SHP77 treated with DMSO at 0.1 percent for 48 hours (cell line): ENCODE data around the gene KCNA4.
A peak's percentile ranks its signal among the peaks of the same experiment; 100 is the strongest.
"Not testable (repeated sequence)": the region's sequence is repeated elsewhere in the genome, so short reads cannot be mapped to it uniquely, and the experiment has no call there.

Experiments used
- DNase-seq: peaks from one replicate; lab custom pipeline; 2025; lab: John Stamatoyannopoulos, UW

The KCNA4 gene

GRCh38 chr11:30016588-30017363 is at the start of gene KCNA4:
TSS of gene KCNA4 (minus strand) at chr11:30017030. CDS start at chr11:30012678, 4,352 bp downstream.
- DNase-seq = no peak

GRCh38 chr11:30062103-30062502 is 45.3 kb upstream of the KCNA4 start:
- DNase-seq = no peak

GRCh38 chr11:30059172-30059815 is 42.5 kb upstream of the KCNA4 start:
- no peak for DNase-seq

DNA sequence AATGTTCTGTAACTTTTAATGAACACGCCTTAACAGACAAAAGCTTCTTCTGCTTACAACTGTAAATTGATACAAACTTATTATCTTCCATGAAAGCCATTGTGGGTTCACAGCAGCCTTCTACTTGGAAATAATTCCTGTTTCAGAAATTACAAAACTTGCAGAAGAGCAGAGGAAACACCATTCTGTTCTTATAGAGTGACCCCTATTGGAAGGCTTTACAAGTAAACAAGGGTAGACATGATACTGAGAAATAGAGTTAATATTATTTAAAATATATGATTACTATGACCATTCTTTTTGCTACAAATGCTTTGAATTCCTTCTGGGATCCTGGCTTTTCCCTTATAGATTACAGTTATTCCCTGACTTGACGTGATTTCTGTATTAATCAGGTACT is 32.4 kb upstream of the KCNA4 start:
- no peak for DNase-seq

GRCh38 chr11:30046578-30046945 is 29.7 kb upstream of the KCNA4 start:
- DNase-seq = no peak

DNA sequence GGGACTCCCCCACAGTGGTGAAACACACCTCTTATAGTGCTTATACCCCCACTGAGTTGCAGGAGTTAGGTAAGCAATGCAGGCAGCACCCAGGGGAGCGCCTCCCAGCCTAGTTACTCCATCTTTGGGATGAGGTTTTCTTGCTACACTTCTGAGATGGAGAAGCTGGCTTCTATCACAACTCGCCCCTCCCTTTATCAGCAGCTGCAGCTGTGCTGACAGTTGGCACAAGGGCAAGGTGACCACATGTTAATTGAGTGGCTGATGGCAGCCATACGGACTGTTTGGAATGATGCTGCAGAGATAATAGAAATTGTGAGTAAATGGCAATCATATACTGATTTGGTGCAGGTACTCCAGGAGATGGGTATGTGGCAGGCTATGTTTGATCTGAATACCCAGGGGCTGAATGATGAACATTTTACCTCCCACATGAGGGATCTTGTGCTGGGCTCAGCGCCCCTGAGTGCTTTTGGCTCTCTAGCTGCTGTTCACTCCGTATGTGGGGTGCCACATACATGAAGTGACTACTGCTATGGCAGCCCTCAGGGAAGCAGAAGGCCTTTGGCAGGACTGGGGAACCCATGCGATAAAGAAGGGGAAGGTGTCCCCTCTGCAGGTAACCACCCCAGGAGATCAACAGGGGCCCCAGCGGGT is 29.2 kb upstream of the KCNA4 start:
- no peak for DNase-seq

- DNase-seq = no peak
These were observed 28.3 kb upstream of the KCNA4 start for GRCh38 chr11:30045144-30045543.

DNA sequence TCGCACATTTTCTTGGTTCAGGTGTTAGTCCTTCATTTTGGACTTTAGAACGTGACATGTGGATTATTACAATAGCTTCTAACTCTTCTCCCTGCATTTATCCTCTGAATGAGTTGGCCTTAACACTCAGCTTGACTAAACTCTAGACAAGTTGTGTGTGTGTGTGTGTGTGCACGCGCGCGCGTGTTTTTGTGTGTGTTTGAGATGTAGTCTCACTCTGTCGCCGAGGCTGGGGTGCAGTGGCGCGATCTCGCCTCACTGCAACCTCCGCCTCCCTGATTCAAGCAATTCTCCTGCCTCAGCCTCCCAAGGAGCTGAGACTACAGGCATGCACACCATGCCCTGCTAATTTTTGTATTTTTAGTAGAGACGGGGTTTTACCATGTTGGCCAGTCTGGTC is 24.3 kb upstream of the KCNA4 start:
- DNase-seq = no peak

GRCh38 chr11:30034746-30035145 is 17.9 kb upstream of the KCNA4 start:
- DNase-seq = not testable (repeated sequence)

DNA sequence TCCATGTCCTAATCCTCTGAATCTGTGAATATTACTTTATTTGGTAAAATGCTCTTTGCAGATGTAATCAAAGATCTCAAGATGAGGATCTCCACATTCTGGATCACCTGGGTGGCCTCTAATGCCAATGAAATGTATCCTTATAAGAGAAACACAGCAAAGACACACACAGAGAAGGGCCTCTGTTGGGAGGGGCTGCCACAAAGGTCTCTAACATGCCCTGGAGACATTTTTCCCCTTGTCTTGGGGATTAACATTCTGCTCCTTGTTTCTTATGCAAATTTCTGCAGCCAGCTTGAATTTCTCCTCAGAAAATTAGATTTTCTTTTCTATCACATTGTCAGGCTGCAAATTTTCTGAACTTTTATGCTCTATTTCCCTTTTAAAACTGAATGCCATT is 17.3 kb upstream of the KCNA4 start:
- DNase-seq = not testable (repeated sequence)

DNA sequence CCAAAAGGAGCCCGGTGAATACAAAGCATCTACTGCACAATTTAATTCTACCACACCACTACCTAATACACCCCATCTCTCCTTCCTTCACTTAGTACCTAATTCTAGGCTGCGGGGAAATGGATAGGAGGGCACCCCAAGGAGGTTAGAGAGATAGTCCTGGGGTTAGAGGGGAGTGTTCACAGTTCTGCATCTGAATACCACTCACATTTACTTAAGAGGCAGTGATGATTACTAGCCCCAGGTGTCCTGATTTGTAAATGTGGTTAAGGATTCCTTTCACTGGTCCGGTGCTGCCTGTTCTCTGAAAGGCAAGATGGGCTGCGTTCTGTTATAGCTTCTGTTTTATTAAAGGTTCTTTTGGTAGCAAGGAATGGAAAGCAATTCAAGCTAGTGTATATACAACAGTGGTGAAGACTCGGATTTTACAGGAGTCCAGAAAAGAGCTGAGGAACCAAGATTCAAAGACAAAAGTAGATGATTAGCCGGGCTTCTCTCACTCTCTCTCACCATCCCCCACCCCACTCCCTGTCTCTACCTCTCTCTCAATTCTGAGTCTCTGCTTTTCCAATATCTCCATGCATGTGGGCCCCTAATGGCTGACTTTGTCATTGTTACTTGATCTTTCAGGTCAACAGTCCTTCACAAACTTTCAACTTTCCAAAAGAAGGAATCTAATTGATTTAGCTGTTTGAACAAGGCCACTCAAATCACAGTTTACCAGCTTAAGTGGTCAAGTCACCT is 8.7 kb upstream of the KCNA4 start:
- no peak for DNase-seq

GRCh38 chr11:30023074-30023473 is 6.2 kb upstream of the KCNA4 start:
- DNase-seq = no peak

- no peak for DNase-seq
These were observed 2.7 kb upstream of the KCNA4 start for GRCh38 chr11:30019481-30019880.

DNA sequence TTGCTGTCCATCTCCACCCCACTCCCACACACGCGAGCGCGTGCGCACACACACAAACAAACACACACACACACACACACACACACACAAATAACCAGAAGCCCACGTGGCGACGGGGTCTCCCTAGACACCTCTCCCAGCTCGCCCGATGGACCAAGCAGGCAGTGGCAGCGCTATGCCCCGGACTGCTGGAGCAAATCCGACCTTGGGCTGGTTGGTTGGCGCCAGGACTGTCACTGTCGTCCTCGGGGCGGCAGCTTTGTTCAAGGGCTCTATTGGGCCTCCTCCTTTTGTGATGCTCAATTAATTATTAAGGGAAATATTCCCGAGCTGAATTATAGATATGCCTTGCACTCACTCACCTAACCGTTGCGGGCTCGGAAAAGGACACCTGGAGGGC is 1.7 kb upstream of the KCNA4 start:
- no peak for DNase-seq

DNA sequence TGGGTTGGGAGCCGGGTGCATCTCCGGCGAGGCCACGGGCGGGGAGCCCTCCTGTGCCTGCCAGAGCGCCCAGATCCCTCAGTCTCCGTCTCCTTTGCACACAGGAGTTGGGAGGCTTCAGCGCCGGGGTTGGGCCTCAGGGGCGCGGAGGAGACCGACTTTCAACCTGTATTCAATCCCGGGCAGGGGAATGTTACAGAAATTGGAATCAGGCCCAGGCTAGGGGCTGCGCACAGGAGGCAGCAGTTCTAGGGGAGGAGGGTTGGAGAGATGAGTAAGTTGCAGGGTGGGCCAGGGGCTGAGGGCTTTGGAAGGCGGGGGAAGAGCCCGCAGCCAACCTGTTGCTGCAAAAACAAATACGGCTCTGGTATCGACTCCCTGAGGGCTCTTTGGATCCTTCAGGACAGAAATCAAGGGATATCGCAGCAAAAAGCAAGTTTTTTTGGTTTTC is 640 bp upstream of the KCNA4 start:
- DNase-seq = no peak

GRCh38 chr11:30015725-30016412 is 961 bp downstream of the KCNA4 start:
- DNase-seq = no peak

GRCh38 chr11:30012346-30012745 is 4.5 kb downstream of the KCNA4 start:
- no peak for DNase-seq

- no peak for DNase-seq
These were observed 7.8 kb downstream of the KCNA4 start for GRCh38 chr11:30009060-30009459.

DNA sequence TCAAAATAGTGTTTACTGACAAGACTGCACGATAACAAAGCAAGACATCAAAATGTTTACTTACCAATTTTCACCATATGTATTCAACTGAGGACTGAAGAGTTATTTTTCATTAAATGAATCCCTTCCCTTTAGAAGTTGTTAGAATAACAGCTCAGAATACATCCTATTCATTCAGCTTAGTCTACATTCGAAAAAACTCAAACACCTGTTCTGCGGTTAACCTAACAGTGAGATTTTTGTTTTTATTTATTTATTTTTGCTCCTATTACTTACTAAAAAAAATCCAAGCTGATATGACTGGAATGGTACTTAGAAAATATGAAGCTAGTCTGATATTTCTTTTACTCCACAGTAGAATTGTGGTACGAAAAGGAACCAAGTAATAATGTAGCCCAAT is 10.0 kb downstream of the KCNA4 start:
- no peak for DNase-seq

DNA sequence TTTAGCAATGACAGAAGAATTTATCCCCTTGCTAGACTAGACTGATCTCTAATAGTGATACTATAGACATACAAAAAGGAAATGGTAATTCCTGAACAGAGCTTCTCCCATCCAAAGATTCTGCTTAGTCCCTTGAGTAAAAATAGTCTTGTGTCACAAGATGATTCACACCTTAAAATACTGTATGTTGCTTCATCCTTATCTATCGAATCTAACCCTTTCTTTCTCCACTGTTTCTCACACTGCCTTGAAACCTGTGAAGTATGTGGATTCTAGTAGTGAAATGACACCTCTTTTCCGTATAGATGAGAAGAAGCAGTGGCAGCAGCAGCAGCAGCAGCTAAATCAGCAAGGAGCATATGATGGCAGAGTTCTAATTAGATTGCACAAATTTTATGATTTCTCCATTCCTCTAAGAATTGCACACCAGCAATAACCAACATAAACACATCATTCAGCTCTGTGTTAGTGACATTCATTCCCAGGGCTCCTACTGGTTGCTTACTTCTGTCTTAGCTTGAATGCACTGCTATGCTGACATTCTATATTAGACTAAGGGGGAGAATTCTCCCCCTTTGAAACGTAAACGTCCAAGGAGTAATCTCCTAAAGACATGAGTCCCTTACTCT is 14.6 kb downstream of the KCNA4 start:
- no peak for DNase-seq

- DNase-seq = peak; percentile 7
These were observed 15.7 kb downstream of the KCNA4 start for GRCh38 chr11:30000986-30001750.
